ENCODE data around the gene EPB42.

GRCh38 chr15:43212299-43212698 lies 8.5 kb downstream of the EPB42 start:
- TF ChIP-seq POLR2A (IDR thresholded peaks at IDR 0.05; ENCODE audit: low read length) (no peak), GATA1 (IDR thresholded peaks at IDR 0.05; ENCODE audit: low read depth, low read length) (no peak)
